Upper lobe of left lung (tissue), 6 donors: Measurements from ENCODE around the gene IMMP2L. TPM values are rescaled to one million over a fixed set of nuclear protein-coding genes. Genes with fewer than 3 reads are reported as not detected.

ENCODE experiments used
- ATAC-seq, 2 donors: fragments of 200-7000 bp; cut with Tn5 transposase; one replicate each; pipeline ENCODE4 v1.9.1; 2022; ENCODE audit warnings: mild to moderate bottlenecking in 2 of 2, moderate library complexity in 2 of 2; ENCODE audit not compliant: low FRiP score in 2 of 2
- DNase-seq, 2 donors: peaks; one replicate each; pipeline ENCODE4 v3.0.0-alpha.2; 2019 to 2020
- H3K27ac ChIP-seq, 4 donors: fragments of 200-600 bp; sonication (generic); one replicate each; pipeline ENCODE4 v1.5.1; 2016 to 2019
- H3K27me3 ChIP-seq, 4 donors: fragments of 200-600 bp; sonication (generic); one replicate each; pipeline ENCODE4 v1.5.1; 2017 to 2019
- H3K36me3 ChIP-seq, 4 donors: fragments of 200-600 bp; sonication (generic); one replicate each; pipeline ENCODE4 v1.5.1; 2016 to 2019
- H3K4me1 ChIP-seq, 4 donors: fragments of 200-600 bp; sonication (generic); one replicate each; pipeline ENCODE4 v1.5.1; 2018 to 2019
- H3K4me3 ChIP-seq, 4 donors: fragments of 200-600 bp; sonication (generic); one replicate each; pipeline ENCODE4 v1.5.1; 2017 to 2019; ENCODE audit warnings: mild to moderate bottlenecking in 2 of 4, moderate library complexity in 1 of 4
- H3K9me3 ChIP-seq, 4 donors: fragments of 200-600 bp; sonication (generic); one replicate each; pipeline ENCODE4 v1.5.1; 2018 to 2019
- CTCF ChIP-seq, 6 experiments: fragments of 450-650 bp in 4 of 6; fragments of 200-600 bp in 2 of 6; sonication (generic) in 2 of 6; IDR thresholded peaks; one replicate each; pipeline ENCODE4 v1.5.1; 2016 to 2019; ENCODE audit warnings: antibody characterized with exemption in 6 of 6
- EP300 ChIP-seq, 4 donors: sonication (generic); formaldehyde crosslinking; IDR thresholded peaks; one replicate each; pipeline ENCODE4 v1.5.1; 2017; ENCODE audit warnings: antibody characterized with exemption in 4 of 4, control low read depth in 2 of 4
- POLR2A ChIP-seq, 4 donors: fragments of 450-650 bp; IDR thresholded peaks; one replicate each; pipeline ENCODE4 v1.5.1; 2016 to 2017; ENCODE audit warnings: antibody characterized with exemption in 4 of 4, mild to moderate bottlenecking in 2 of 4
- POLR2AphosphoS5 ChIP-seq, 2 donors: sonication (generic); formaldehyde crosslinking; IDR thresholded peaks; one replicate each; pipeline ENCODE4 v1.5.1; 2017; ENCODE audit warnings: antibody characterized with exemption in 2 of 2
- WGBS, 2 donors: methylation state at CpG; one replicate each; pipeline ENCODE4 v1.1.5; 2017 to 2018; 5-methylcytosine and 5-hydroxymethylcytosine counted together
- total RNA-seq, 6 donors: library from RNA; depleted of rRNA in 4 of 6; stranded (reverse); fragments of >200 nt in 4 of 6; gene quantifications; one replicate each; pipeline versions ENCODE4 v1.1.0 to v1.2.1, GENCODE V29; 2016 to 2021
- donor health status: DM: no; HTN: no; CAD: no; lungs with moderate emphysema.
- donor health status: DM: no; HTN: yes; CAD: no; lungs with severe emphysema.

IMMP2L gene
- total RNA-seq, 6 donors from 2014 or later: 7.1 to 17.5 (median 11.3) TPM

- Histone ChIP-seq H3K4me1 (peaks cover 0 to 6% (median 5%) of the 10 kb centered on the region in 4 donors), H3K36me3 (no peaks in the 10 kb centered on the region), H3K27ac (no peak overlapping the region), H3K9me3 (no peaks in the 10 kb centered on the region), H3K4me3 (no peak overlapping the region), H3K27me3 (no peaks in the 10 kb centered on the region)
- ATAC-seq: no peak
- no peak for TF ChIP-seq POLR2AphosphoS5 (IDR thresholded peaks at IDR 0.05)
- TF ChIP-seq EP300 (IDR thresholded peaks at IDR 0.05): no peak
- no peak for TF ChIP-seq CTCF (IDR thresholded peaks at IDR 0.05)
- TF ChIP-seq POLR2A (IDR thresholded peaks at IDR 0.05): no peak
- DNase-seq: no peak
- WGBS, 2 donors: 85 to 88% methylated on average over 4 of the region's 4 CpGs
Observed at GRCh38 chr7:111027396-111027795, 534.9 kb downstream of the IMMP2L start.

GRCh38 chr7:111026806-111027205, 535.5 kb downstream of the IMMP2L start:
- Histone ChIP-seq H3K27me3 (no peaks in the 10 kb centered on the region), H3K36me3 (no peaks in the 10 kb centered on the region), H3K4me3 (no peak overlapping the region), H3K4me1 (peaks cover 0 to 6% (median 5%) of the 10 kb centered on the region in 4 donors), H3K9me3 (no peaks in the 10 kb centered on the region), H3K27ac (no peak overlapping the region)
- no peak for ATAC-seq
- no peak for DNase-seq
- TF ChIP-seq POLR2A (IDR thresholded peaks at IDR 0.05) (no peak), CTCF (IDR thresholded peaks at IDR 0.05) (no peak), POLR2AphosphoS5 (IDR thresholded peaks at IDR 0.05) (no peak), EP300 (IDR thresholded peaks at IDR 0.05) (no peak)
- 76 to 85% methylated on average over 2 of the region's 2 CpGs for WGBS, 2 donors

- DNase-seq (no peak), ATAC-seq (no peak)
- H3K4me1 ChIP-seq: peaks cover 0 to 6% (median 5%) of the 10 kb centered on the region in 4 donors
- no peaks in the 10 kb centered on the region for H3K36me3 ChIP-seq
- no peaks in the 10 kb centered on the region for H3K9me3 ChIP-seq
- no peaks in the 10 kb centered on the region for H3K27me3 ChIP-seq
- no peak overlapping the region for H3K27ac ChIP-seq
- H3K4me3 ChIP-seq: no peak overlapping the region
- 80 to 86% methylated on average over 4 of the region's 4 CpGs for WGBS, 2 donors
- no peak for TF ChIP-seq EP300 (IDR thresholded peaks at IDR 0.05)
- no peak for TF ChIP-seq CTCF (IDR thresholded peaks at IDR 0.05)
- TF ChIP-seq POLR2AphosphoS5 (IDR thresholded peaks at IDR 0.05): no peak
- TF ChIP-seq POLR2A (IDR thresholded peaks at IDR 0.05): no peak
Observed at GRCh38 chr7:111026343-111026742, 535.9 kb downstream of the IMMP2L start.

GRCh38 chr7:111025006-111025405, 537.3 kb downstream of the IMMP2L start:
- Histone ChIP-seq H3K9me3 (no peaks in the 10 kb centered on the region), H3K36me3 (no peaks in the 10 kb centered on the region), H3K4me1 (peaks cover 0 to 6% (median 5%) of the 10 kb centered on the region in 4 donors), H3K27ac (no peak overlapping the region), H3K27me3 (no peaks in the 10 kb centered on the region), H3K4me3 (no peak overlapping the region)
- 65 to 69% methylated on average over 1 of the region's 1 CpG for WGBS, 2 donors
- DNase-seq (no peak), ATAC-seq (no peak)
- no peak for TF ChIP-seq EP300 (IDR thresholded peaks at IDR 0.05)

- H3K27me3 ChIP-seq: no peaks in the 10 kb centered on the region
- H3K27ac ChIP-seq: no peak overlapping the region
- H3K9me3 ChIP-seq: no peaks in the 10 kb centered on the region
- TF ChIP-seq EP300 (IDR thresholded peaks at IDR 0.05): no peak
- no peak for TF ChIP-seq CTCF (IDR thresholded peaks at IDR 0.05)
- no peak for TF ChIP-seq POLR2A (IDR thresholded peaks at IDR 0.05)
- TF ChIP-seq POLR2AphosphoS5 (IDR thresholded peaks at IDR 0.05): no peak
- H3K4me3 ChIP-seq: no peak overlapping the region
- ATAC-seq (no peak), DNase-seq (no peak)
- peaks cover 0 to under 1% (median 0%) of the 10 kb centered on the region in 4 donors for H3K4me1 ChIP-seq
- WGBS, 2 donors: 60 to 63% methylated on average over 3 of the region's 3 CpGs
- no peaks in the 10 kb centered on the region for H3K36me3 ChIP-seq
Observed at GRCh38 chr7:111018960-111019736, 543.1 kb downstream of the IMMP2L start.
